ENCODE results near the gene TSN.

Gene TSN

DNA sequence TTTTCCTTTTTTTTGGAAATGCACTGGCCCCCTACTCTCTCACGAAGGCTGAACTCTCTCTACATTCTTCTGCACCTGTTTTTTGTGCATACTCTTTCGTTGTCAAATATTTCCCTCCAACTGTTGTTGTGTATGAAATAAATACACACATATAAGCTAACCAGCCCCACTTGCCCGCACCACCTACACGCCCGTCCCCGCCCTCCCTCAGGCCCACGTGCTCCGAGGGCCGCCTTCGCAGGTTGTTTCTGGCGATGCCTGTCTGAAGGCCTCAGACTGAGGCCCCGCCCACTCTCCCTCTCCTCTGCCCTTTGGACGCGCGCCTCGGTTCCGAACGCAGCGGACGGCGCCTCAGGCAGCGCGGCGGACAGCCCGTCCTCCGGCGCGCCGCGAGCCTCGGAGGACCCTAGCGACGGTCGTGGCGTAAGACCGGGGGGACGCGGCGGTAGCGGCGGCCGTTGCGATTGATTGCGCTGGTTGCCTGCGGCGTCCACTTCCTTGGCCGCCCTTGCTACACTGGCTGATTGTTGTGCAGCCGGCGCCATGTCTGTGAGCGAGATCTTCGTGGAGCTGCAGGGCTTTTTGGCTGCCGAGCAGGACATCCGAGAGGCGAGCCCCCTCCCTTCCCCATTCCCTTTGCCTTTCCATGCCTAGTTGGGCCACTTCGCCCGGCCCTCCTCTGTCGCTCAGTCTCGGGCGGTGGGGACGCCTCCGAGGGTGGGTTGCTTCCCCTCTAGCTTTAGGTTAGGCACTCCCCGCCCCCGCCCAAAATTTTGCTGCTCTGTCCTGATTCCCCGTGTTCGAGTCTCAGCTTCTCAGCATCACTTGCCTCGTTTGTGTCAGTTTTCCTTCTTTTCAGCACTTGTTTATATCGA lies at the start of gene TSN (continued):
- TF ChIP-seq, protein P1, sequence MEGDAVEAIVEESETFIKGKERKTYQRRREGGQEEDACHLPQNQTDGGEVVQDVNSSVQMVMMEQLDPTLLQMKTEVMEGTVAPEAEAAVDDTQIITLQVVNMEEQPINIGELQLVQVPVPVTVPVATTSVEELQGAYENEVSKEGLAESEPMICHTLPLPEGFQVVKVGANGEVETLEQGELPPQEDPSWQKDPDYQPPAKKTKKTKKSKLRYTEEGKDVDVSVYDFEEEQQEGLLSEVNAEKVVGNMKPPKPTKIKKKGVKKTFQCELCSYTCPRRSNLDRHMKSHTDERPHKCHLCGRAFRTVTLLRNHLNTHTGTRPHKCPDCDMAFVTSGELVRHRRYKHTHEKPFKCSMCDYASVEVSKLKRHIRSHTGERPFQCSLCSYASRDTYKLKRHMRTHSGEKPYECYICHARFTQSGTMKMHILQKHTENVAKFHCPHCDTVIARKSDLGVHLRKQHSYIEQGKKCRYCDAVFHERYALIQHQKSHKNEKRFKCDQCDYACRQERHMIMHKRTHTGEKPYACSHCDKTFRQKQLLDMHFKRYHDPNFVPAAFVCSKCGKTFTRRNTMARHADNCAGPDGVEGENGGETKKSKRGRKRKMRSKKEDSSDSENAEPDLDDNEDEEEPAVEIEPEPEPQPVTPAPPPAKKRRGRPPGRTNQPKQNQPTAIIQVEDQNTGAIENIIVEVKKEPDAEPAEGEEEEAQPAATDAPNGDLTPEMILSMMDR (tag by site-specific recombination; IDR thresholded peaks at IDR 0.05): no peak; the same call in 1 of the 2 replicates
- no peak for TF ChIP-seq ZNF654 (tag by site-specific recombination; IDR thresholded peaks at IDR 0.05; ENCODE audit: low read depth)
- no peak for TF ChIP-seq ZIC2 (tag by site-specific recombination; IDR thresholded peaks at IDR 0.05)
- TF ChIP-seq, protein P2, sequence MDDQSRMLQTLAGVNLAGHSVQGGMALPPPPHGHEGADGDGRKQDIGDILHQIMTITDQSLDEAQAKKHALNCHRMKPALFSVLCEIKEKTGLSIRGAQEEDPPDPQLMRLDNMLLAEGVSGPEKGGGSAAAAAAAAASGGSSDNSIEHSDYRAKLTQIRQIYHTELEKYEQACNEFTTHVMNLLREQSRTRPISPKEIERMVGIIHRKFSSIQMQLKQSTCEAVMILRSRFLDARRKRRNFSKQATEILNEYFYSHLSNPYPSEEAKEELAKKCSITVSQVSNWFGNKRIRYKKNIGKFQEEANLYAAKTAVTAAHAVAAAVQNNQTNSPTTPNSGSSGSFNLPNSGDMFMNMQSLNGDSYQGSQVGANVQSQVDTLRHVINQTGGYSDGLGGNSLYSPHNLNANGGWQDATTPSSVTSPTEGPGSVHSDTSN (CRISPR knock-in tag; IDR thresholded peaks at IDR 0.05): peak; percentile 90
- TF ChIP-seq, protein P3, sequence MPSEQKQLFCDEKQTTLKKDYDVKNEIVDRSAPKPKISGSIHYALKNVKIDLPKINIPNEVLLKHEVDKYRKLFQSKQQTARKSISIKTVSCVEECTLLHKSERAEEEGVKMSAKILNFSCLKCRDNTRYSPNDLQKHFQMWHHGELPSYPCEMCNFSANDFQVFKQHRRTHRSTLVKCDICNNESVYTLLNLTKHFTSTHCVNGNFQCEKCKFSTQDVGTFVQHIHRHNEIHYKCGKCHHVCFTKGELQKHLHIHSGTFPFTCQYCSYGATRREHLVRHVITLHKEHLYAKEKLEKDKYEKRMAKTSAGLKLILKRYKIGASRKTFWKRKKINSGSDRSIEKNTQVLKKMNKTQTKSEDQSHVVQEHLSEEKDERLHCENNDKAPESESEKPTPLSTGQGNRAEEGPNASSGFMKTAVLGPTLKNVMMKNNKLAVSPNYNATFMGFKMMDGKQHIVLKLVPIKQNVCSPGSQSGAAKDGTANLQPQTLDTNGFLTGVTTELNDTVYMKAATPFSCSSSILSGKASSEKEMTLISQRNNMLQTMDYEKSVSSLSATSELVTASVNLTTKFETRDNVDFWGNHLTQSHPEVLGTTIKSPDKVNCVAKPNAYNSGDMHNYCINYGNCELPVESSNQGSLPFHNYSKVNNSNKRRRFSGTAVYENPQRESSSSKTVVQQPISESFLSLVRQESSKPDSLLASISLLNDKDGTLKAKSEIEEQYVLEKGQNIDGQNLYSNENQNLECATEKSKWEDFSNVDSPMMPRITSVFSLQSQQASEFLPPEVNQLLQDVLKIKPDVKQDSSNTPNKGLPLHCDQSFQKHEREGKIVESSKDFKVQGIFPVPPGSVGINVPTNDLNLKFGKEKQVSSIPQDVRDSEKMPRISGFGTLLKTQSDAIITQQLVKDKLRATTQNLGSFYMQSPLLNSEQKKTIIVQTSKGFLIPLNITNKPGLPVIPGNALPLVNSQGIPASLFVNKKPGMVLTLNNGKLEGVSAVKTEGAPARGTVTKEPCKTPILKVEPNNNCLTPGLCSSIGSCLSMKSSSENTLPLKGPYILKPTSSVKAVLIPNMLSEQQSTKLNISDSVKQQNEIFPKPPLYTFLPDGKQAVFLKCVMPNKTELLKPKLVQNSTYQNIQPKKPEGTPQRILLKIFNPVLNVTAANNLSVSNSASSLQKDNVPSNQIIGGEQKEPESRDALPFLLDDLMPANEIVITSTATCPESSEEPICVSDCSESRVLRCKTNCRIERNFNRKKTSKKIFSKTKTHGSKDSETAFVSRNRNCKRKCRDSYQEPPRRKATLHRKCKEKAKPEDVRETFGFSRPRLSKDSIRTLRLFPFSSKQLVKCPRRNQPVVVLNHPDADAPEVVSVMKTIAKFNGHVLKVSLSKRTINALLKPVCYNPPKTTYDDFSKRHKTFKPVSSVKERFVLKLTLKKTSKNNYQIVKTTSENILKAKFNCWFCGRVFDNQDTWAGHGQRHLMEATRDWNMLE (tag by site-specific recombination; conservative IDR thresholded peaks at IDR 0.05; ENCODE audit: low read depth): peak; percentile 44; the same call in 1 of the 2 replicates
- TF ChIP-seq ZNF211 (tag by site-specific recombination; IDR thresholded peaks at IDR 0.05; ENCODE audit: low read depth): no peak
- TF ChIP-seq ZFP41 (tag by site-specific recombination; IDR thresholded peaks at IDR 0.05; ENCODE audit: borderline replicate concordance): no peak
- TF ChIP-seq, protein P4, sequence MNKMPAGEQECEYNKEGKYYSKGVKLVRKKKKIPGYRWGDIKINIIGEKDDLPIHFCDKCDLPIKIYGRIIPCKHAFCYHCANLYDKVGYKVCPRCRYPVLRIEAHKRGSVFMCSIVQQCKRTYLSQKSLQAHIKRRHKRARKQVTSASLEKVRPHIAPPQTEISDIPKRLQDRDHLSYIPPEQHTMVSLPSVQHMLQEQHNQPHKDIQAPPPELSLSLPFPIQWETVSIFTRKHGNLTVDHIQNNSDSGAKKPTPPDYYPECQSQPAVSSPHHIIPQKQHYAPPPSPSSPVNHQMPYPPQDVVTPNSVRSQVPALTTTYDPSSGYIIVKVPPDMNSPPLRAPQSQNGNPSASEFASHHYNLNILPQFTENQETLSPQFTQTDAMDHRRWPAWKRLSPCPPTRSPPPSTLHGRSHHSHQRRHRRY (tag by site-specific recombination; IDR thresholded peaks at IDR 0.05): no peak

GRCh38 chr2:121705958-121706357 lies 49.5 kb upstream of the TSN start:
- Histone ChIP-seq H3K27ac (ENCODE audit: extremely low read depth, low read depth, low read length) (no peak overlapping the region), H3K4me1 (ENCODE audit: control insufficient read depth, insufficient read depth, low read length) (peaks cover 8% of the 10 kb centered on the region), H3K36me3 (ENCODE audit: control insufficient read depth in 2 of 2, insufficient read depth in 1 of 2, low read length in 2 of 2) (no peaks in the 10 kb centered on the region), H3K9me3 (ENCODE audit: control insufficient read depth, insufficient read depth, low read depth, low read length) (no peaks in the 10 kb centered on the region), H3K4me3 (ENCODE audit: low read depth, low read length) (no peak overlapping the region)
- POLR2A ChIA-PET: no interaction called here
- CTCF ChIA-PET: no interaction called here
- no peak for TF ChIP-seq ZNF302 (tag by site-specific recombination; IDR thresholded peaks at IDR 0.05; ENCODE audit: low read depth)
- TF ChIP-seq ZNF48 (tag by site-specific recombination; IDR thresholded peaks at IDR 0.05): no peak
- TF ChIP-seq ZNF394 (tag by site-specific recombination; IDR thresholded peaks at IDR 0.05; ENCODE audit: borderline replicate concordance): no peak
- TF ChIP-seq ZNF488 (tag by site-specific recombination; IDR thresholded peaks at IDR 0.05): no peak
- TF ChIP-seq ZBTB21 (tag by site-specific recombination; IDR thresholded peaks at IDR 0.05): no peak
- TF ChIP-seq ZNF362 (tag by site-specific recombination; IDR thresholded peaks at IDR 0.05): no peak
- no peak for TF ChIP-seq ZNF155 (tag by site-specific recombination; IDR thresholded peaks at IDR 0.05)
- TF ChIP-seq ZNF701 (tag by site-specific recombination; IDR thresholded peaks at IDR 0.05): no peak
- no peak for TF ChIP-seq PRDM2 (tag by site-specific recombination; IDR thresholded peaks at IDR 0.05; ENCODE audit: borderline replicate concordance)

Measured in HEK293 (cell line).